OCI-M1 (cell line): ENCODE results near the gene APOBEC3H.
A peak's percentile ranks its signal among the peaks of the same experiment; 100 is the strongest.

ENCODE experiments used
- DNase-seq: peaks from one replicate; lab custom pipeline; 2025; lab: John Stamatoyannopoulos, UW

APOBEC3H gene

GRCh38 chr22:39110631-39111561, 13.9 kb downstream of the APOBEC3H start:
- peak; percentile 37 for DNase-seq

- DNase-seq: no peak
Measured at GRCh38 chr22:39114112-39114511, 17.1 kb downstream of the APOBEC3H start.

GRCh38 chr22:39115570-39115969, 18.5 kb downstream of the APOBEC3H start:
- no peak for DNase-seq

DNA sequence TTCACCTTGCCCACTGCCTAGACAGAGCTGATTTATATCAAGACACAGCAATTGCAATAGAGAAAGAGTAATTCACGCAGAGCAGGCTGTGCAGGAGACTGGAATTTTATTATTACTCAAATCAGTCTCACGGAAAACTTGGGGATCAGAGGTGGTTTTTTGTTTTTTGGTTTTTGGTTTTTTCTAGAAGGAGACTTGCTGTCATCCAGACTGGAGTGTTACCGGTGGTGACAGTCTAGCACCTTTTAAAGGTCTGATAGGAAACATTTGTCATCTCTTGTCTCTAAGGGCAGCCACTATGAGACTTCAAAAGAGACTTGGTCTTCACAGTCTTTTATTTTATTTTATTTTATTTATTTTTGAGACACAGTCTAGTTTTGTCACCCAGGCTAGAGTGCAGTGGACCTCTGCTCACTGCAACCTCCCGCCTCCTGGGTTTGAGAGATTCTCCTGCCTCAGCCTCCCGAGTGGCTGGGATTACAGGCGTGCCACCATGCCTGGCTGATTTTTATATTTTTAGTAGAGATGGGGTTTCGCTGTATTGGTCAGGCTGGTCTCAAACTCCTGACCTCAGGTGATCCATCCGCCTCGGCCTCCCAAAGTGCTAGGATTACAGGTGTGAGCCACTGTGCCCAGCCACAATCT, 19.1 kb downstream of the APOBEC3H start:
- DNase-seq: no peak

GRCh38 chr22:39117585-39118191, 20.6 kb downstream of the APOBEC3H start:
- DNase-seq: peak; percentile 82

- no peak for DNase-seq
Measured at GRCh38 chr22:39120983-39121382, 23.9 kb downstream of the APOBEC3H start.

DNA sequence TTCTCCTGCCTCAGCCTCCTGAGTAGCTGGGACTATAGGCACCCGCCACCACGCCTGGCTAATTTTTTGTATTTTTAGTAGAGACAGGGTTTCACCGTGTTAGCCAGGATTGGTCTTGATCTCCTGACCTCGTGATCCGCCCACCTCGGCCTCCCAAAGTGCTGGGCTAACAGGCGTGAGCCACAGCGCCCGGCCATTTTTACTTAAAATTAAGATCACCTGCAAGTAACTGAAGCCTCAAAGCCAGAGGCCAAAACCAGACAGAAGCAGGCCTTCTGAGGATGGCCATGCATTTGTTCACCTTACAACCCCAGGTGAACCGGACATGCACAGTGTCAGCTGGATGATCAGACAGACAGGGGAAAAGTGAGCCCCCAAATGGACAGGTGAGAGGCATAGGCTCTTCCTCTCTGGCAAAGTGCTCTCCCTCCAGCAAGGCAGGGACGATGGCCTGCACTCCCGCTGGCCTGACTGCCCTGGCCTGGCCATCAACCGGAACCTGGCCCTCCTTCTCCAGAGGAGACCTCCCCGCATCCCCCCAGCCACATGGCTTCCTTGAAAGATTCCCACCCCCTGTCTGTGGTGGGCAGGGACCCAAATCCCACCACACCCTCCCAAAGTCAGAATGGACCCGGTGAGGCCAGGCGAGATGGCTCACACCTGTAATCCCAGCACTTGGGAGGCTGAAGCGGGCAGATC, 25.9 kb downstream of the APOBEC3H start:
- DNase-seq: no peak

DNA sequence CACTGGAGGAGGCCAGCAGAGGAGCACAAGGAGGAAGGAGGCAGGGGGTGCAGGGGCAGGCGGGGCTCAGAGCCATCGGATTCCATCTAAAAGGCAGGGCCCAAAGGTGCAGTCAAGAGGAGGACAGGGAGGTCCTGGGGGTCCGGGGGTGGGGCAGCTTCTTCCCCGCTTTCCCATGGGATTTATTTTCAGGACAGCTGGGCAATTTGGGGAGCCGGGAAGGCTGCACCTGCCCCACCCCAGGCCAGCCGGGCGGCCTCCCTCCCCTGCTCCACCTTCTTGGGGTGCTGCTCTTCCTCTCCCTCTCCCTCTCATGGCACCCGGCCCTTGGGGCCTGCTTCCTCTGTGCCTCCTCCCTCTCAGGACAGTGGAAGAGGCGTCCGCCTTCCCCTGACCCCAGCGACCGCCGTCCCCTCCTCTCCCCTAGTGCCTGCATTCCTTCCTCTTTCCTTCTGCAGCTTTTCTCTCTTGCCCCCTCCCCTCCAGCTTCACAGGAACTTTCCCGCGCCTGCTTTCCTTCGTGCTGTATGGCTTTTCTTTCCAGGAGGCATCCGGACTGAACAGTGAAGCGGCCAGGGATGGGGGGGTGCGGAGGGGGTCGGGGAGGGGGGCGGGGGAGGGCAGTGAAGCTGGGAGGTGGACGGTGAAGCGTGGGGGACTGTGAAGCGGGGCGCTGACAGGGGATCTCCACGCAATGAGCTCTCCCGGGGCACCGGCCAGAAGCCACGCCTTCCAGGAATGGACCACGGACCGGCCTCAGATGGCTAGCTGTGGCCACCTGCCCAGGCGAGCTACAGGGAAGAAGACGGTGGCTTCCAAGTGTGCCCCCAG, 26.9 kb downstream of the APOBEC3H start:
- DNase-seq: no peak

DNA sequence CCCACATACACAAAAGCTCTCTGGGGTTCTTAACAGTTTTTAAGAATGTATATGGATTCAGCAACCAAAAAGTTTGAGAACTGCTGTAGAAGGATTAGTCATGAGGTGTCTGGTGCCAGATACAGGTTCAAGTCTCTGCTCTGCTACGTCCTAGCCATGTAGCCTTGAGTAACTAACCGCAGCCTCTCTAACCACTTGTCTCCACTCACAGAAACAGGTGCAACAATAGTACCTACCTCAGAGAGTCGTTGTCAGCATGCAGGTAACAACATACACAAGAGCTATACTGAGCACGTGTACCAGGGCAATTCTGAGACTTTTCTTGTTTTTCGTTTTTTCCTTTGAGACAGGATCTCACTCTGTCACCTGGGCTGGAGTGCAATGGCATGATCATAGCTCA, 28.6 kb downstream of the APOBEC3H start:
- no peak for DNase-seq

DNA sequence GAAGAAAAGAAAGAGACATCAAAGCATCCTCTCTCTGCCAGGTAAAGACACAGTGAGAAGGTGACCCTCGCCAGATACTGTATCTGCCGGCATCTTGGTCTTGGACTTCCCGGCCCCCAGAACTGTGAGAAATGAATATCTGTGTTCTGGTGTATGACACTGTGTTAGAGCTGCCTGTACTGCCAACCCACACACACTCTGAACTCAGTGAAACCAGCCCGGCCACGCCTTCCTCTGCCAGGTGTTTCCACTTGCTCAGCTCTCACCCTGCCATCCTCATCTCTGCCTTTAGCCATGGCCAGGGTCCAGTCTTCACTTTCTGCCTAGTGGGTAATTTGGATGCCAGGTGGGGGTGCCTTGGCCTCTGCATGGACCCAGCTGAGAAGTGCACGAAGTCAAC, 31.5 kb downstream of the APOBEC3H start:
- no peak for DNase-seq

DNA sequence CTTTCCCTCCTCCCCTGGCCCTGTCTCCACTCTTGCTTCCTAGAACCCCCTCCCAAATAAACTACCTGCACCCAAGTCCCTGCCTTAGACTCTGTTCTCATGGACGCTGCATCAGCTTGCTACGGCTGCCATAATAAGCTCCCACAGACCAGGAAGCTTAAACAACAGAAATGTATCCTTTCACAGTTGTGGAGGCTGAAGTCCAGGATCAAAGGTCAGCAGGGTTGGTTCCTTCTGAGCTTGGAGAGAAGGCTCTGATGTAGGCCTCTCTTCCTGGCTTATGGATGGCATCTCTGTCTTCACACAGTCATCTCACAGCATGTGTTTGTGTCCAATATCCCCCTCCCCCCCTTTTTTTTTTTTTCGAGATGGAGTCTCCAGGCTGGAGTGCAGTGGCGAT, 32.0 kb downstream of the APOBEC3H start:
- DNase-seq: no peak

- DNase-seq: no peak
Measured at GRCh38 chr22:39129746-39130145, 32.7 kb downstream of the APOBEC3H start.

- no peak for DNase-seq
Measured at GRCh38 chr22:39130152-39130704, 33.2 kb downstream of the APOBEC3H start.

DNA sequence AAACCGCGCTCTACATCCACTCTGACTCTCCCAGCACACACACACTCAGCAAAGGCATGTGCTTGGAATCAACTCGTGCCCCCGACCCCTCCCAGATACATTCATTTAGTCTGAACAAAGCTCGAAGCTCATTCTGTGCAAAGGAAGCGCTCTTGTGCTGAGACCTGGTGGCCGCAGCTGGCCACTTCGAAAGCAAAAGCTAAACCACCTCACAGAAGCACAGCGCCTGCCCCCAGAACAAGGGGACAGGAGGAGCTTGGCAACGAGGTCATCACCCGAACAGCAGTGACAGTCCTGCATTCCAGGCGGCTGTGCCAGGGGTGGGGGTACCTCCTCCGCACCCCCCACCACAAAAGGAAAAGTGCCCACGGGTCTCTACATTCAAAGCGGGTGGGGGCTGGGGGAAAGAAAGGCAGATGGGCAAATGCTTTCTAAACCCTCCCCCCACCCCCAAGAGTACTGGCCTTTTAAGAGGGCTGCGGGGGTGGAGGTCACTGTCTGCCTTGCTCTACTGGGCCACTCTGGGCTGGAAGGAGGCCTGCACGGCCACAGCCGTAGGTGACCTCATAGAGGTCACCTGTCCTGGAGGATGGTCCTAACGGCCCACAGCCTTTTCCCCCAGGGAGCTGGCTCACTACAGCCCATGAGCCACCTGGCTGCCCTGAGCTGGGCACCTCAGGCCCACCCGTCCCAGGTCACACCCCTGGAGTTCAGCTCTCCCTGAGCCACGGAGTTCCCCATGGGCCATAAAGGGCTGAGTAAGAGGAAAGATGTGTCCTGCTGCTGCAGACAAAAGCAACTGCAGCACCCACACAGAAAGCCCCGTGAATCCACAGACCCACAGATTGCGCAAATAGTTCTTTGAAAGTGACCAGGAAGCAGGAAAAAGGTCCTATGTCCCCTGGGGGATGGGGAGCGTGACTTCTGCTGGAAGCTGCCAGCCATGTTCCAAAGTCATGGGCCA, 34.1 kb downstream of the APOBEC3H start:
- DNase-seq: peak; percentile 13

DNA sequence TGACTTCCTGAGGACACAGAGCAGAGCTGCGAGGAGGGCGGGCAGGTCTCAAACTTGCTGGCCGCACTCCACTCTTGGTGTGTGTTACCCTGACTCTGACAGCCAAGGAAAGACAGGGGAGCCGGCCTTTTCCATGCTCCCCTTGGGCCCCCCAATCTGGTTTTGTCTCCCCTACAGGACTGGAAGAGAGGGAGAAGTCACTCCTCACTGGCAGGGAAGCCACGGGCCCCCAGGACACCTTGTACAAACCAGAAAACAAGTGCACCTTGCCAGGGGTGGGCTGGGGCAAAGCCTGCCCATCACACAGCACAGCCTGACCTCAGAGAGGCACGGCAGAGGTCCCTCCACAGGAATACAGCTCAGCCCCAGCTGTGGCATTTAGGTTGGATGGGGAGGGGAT, 35.2 kb downstream of the APOBEC3H start:
- no peak for DNase-seq

GRCh38 chr22:39132871-39133524, 36.0 kb downstream of the APOBEC3H start:
- no peak for DNase-seq

DNA sequence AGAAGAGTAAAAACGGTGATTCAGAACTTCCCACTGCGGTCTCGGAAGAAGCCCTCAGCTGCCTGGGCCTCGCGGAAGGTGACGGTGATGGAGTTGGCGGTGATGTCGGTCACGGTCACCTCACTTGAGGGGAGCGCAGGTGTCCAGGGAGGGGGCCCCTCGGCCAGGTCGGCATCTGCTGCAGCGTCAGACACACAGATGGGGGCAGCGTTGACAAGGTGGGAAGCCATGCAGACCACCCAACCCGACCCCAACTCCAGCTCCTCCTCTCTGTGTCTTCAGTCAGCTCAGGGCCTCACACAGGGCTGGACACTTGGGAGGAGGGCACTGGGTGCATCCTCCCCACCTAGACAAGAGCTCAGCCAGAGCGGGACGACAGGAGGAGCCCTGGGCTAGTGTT, 36.8 kb downstream of the APOBEC3H start:
- DNase-seq: no peak

- DNase-seq: no peak
Measured at GRCh38 chr22:39134366-39135091, 37.5 kb downstream of the APOBEC3H start.
